Colonic mucosa (tissue), 4 donors: ENCODE measurements around the gene FHIT. TPM values are rescaled to one million over a fixed set of nuclear protein-coding genes. Genes with fewer than 3 reads are reported as not detected.

Source experiments
- DNase-seq: peaks from one replicate; pipeline ENCODE4 v3.0.0-alpha.2; 2020
- H3K27ac ChIP-seq: fragments of 200-600 bp; one replicate; pipeline ENCODE4 v1.8.0; 2021
- H3K27me3 ChIP-seq: fragments of 200-600 bp; one replicate; pipeline ENCODE4 v1.8.0; 2021
- H3K36me3 ChIP-seq: fragments of 200-600 bp; one replicate; pipeline ENCODE4 v1.8.0; 2021
- H3K4me1 ChIP-seq: fragments of 200-600 bp; one replicate; pipeline ENCODE4 v1.8.0; 2021; ENCODE audit warnings: mild to moderate bottlenecking
- H3K4me3 ChIP-seq: fragments of 200-600 bp; one replicate; pipeline ENCODE4 v1.8.0; 2021
- H3K9ac ChIP-seq, 2 donors: one replicate each; pipeline ENCODE4 v1.7.0; 2013; ENCODE audit warnings: control low read depth in 2 of 2, low read depth in 2 of 2, low read length in 2 of 2
- H3K9me3 ChIP-seq: fragments of 200-600 bp; one replicate; pipeline ENCODE4 v1.8.0; 2021
- intact Hi-C: fragments of 100-400 bp; cut with DNase I; formaldehyde crosslinking; loops from one replicate; pipeline ENCODE4 v1.14.1; 2022
- microRNA-seq: library from miRNA; unstranded; fragments of <30 nt; microRNA quantifications from one replicate; pipeline ENCODE4, GENCODE V29; 2019
- total RNA-seq, 2 donors: library from RNA; stranded (reverse); fragmentation: NEBNext Ultra II Directional in 1 of 2; extraction: Animal tissue kit (Norgen Biotek cat#: 25700) in 1 of 2; gene quantifications; one replicate each; pipeline ENCODE4 v1.2.1, GENCODE V29; 2021
- TF ChIP-seq, protein P1 (sequence below): fragments of 200-600 bp; IDR thresholded peaks from one replicate; pipeline ENCODE4 v1.8.0; 2022; ENCODE audit warnings: antibody characterized with exemption, mild to moderate bottlenecking
- donor health status: healthy.
- donor health status: DM: no; HTN: no; CAD: no.
- donor health status: DM: no; HTN: no; CAD: no.

Gene FHIT
- total RNA-seq, 2 donors from 2014 or later: 7.7 to 9.4 TPM

DNA sequence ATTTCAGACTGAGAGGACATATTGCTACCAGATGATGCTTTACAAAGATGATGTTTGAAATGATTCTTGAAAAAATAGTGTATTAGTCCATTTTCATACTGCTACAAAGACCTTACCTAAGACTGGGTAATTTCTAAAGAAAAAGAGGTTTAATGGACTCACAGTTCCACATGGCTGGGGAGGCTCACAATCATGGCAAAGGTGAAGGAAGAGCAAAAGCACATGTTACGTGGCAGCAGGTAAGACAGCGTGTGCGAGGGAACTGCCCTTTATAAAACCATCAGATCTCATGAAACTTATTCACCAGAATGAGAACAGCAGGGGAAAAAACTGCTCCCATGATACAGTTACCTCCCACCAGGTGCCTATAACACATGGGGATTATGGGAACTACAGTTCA lies 1543.0 kb downstream of the FHIT start:
- H3K27me3 ChIP-seq: no peaks in the 10 kb centered on the region

DNA sequence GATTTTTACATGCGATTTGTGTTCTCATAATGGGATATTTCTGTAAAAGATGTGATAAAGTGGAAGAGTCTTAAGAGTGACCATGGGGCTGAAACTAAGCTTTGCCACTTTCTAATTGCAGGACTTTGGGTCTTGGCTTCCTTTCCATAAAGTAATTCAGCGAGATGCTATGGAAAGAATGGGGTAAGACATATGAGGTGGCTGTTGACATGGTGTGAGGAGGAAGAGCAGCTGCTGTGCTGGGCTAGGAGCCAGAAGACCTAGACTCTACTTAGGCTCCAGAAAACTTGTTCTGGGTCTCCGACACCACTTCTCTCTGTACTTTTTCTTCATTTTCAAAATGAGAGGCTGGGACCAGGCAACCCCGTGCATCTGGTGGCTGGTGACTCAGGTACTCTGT lies 1547.0 kb downstream of the FHIT start:
- no peak overlapping the region for H3K4me3 ChIP-seq
- H3K27ac ChIP-seq: no peak overlapping the region
- TF ChIP-seq, protein P1, sequence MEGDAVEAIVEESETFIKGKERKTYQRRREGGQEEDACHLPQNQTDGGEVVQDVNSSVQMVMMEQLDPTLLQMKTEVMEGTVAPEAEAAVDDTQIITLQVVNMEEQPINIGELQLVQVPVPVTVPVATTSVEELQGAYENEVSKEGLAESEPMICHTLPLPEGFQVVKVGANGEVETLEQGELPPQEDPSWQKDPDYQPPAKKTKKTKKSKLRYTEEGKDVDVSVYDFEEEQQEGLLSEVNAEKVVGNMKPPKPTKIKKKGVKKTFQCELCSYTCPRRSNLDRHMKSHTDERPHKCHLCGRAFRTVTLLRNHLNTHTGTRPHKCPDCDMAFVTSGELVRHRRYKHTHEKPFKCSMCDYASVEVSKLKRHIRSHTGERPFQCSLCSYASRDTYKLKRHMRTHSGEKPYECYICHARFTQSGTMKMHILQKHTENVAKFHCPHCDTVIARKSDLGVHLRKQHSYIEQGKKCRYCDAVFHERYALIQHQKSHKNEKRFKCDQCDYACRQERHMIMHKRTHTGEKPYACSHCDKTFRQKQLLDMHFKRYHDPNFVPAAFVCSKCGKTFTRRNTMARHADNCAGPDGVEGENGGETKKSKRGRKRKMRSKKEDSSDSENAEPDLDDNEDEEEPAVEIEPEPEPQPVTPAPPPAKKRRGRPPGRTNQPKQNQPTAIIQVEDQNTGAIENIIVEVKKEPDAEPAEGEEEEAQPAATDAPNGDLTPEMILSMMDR: no peak
- H3K9me3 ChIP-seq: no peaks in the 10 kb centered on the region
- no peak overlapping the region for H3K9ac ChIP-seq
- H3K27me3 ChIP-seq: no peaks in the 10 kb centered on the region
- no peaks in the 10 kb centered on the region for H3K36me3 ChIP-seq
- no peaks in the 10 kb centered on the region for H3K4me1 ChIP-seq
- DNase-seq: no peak
- intact Hi-C loops: no loop called here

More for the DNA sequence above, 1543.0 kb downstream of the FHIT start:
- H3K4me3 ChIP-seq: no peak overlapping the region
- no peaks in the 10 kb centered on the region for H3K4me1 ChIP-seq
- TF ChIP-seq, protein P1: no peak
- no peak for DNase-seq
- H3K9ac ChIP-seq: no peak overlapping the region
- no peaks in the 10 kb centered on the region for H3K9me3 ChIP-seq
- H3K36me3 ChIP-seq: no peaks in the 10 kb centered on the region
- H3K27ac ChIP-seq: no peak overlapping the region
- intact Hi-C loops: no loop called here

DNA sequence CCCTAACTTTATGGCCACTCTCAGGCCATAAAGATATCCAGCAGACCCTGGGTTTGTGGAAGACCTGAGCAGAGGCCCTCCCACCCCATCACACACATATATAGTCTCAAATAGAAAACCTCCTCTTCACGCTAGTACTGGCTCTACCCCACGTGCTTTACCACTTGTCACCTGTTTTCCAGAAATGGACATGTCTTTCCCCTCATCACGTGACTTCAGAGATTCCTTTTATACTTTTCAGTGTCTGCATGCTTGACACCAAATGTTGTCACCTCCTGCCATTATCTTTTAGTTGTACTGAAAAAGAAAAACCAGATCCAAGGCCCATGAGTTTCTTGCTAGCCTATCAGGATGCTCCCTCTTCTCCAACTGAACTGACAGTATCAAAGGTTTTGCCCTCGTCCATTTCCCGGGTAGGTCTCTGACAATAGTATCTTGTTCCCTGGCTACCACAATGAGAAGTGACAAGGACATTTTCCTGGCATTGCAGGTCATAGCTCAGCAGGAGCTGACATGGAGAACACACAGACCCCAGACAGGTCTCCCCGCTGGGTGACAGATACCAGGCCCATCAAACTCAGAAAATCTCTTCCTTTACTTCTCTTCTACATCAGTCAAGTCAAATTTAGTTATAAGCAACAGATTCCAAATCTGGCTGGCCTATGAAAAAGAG lies 1551.5 kb downstream of the FHIT start:
- Histone ChIP-seq H3K27ac (no peak overlapping the region), H3K9ac (no peak overlapping the region)

More for the DNA sequence above, 1551.5 kb downstream of the FHIT start:
- no peaks in the 10 kb centered on the region for H3K4me1 ChIP-seq
- intact Hi-C loops: no loop called here
- no peak overlapping the region for H3K4me3 ChIP-seq
- H3K36me3 ChIP-seq: no peaks in the 10 kb centered on the region
- no peaks in the 10 kb centered on the region for H3K27me3 ChIP-seq
- H3K9me3 ChIP-seq: no peaks in the 10 kb centered on the region
- TF ChIP-seq, protein P1: no peak
- DNase-seq: no peak

Small RNA genes lying within 50 kb of the gene (microRNA-seq; reads per million reads assigned to microRNA genes)
- gene MIR548BB: not detected
